Caco-2 (cell line): ENCODE results near the gene DDI2. TPM values are rescaled to one million over a fixed set of nuclear protein-coding genes. Genes with fewer than 3 reads are reported as not detected.

ENCODE experiments used
- BruUV-seq: library from RNA; stranded (reverse); fragments of 400-500 nt; replicated peaks from 2 replicates; lab custom pipeline; 2021; lab: Mats Ljungman, UMichigan
- CTCF ChIA-PET: fragments of 300-600 bp; sonication (Branson Sonifier 250); formaldehyde crosslinking; loops from one replicate; lab custom pipeline; 2022; ENCODE audit warnings: antibody characterized with exemption; lab: Charles Lee
- POLR2A ChIA-PET: fragments of 300-600 bp; sonication (Branson Sonifier 250); formaldehyde crosslinking; loops from one replicate; lab custom pipeline; 2022; ENCODE audit warnings: antibody characterized with exemption; lab: Charles Lee
- DNase-seq, 2 experiments: peaks; one replicate each; pipeline versions ENCODE4 v3.0.0 to v3.0.0-alpha.2; 2020 to 2022
- H3K27me3 ChIP-seq: replicated peaks from 2 replicates; pipeline ENCODE4 v1.6.0; 2011; ENCODE audit warnings: low read length; ENCODE audit not compliant: control insufficient read depth, insufficient read depth
- H3K36me3 ChIP-seq: 2 replicates; pipeline ENCODE4 v1.5.1; 2011; ENCODE audit warnings: low read length; ENCODE audit not compliant: control insufficient read depth, insufficient read depth
- H3K4me1 ChIP-seq: fragments of 250-450 bp; sonication (Bioruptor Pico); 2 replicates; pipeline ENCODE4 v1.5.1; 2020; ENCODE audit warnings: mild to moderate bottlenecking
- H3K4me3 ChIP-seq: 2 replicates; pipeline ENCODE4 v1.5.1; 2011; ENCODE audit warnings: low read depth, mild to moderate bottlenecking, control low read depth, low read length
- H3K9me3 ChIP-seq: fragments of 250-450 bp; sonication (Bioruptor Pico); 2 replicates; pipeline ENCODE4 v1.5.1; 2020; ENCODE audit warnings: mild to moderate bottlenecking, moderate library complexity
- H3K27ac Mint-ChIP-seq: one replicate; pipeline ENCODE4 v1.8.0; 2022; ENCODE audit warnings: mixed read lengths; ENCODE audit not compliant: unreplicated experiment
- H3K27me3 Mint-ChIP-seq: one replicate; pipeline ENCODE4 v1.8.0; 2022; ENCODE audit warnings: mixed read lengths; ENCODE audit not compliant: insufficient read depth, unreplicated experiment
- H3K36me3 Mint-ChIP-seq: one replicate; pipeline ENCODE4 v1.8.0; 2022; ENCODE audit warnings: mild to moderate bottlenecking, mixed read lengths; ENCODE audit not compliant: insufficient read depth, unreplicated experiment
- H3K4me1 Mint-ChIP-seq: one replicate; pipeline ENCODE4 v1.8.0; 2022; ENCODE audit warnings: low read depth, mixed read lengths; ENCODE audit not compliant: unreplicated experiment
- H3K4me3 Mint-ChIP-seq: one replicate; pipeline ENCODE4 v1.8.0; 2022; ENCODE audit warnings: mild to moderate bottlenecking, moderate library complexity, mixed read lengths; ENCODE audit not compliant: unreplicated experiment
- H3K9me3 Mint-ChIP-seq: one replicate; pipeline ENCODE4 v1.8.0; 2022; ENCODE audit warnings: mixed read lengths; ENCODE audit not compliant: unreplicated experiment
- CTCF ChIP-seq, 2 experiments: fragments of 200-600 bp in 1 of 2; IDR thresholded peaks; 1 replicate in 1 of 2; 2 replicates in 1 of 2; pipeline versions ENCODE4 v1.5.1 to v1.8.0; 2011 to 2022; ENCODE audit warnings: antibody characterized with exemption in 1 of 2, control low read depth in 1 of 2, inconsistent platforms in 1 of 2, low read depth in 1 of 2, low read length in 1 of 2, mild to moderate bottlenecking in 1 of 2, moderate library complexity in 1 of 2; ENCODE audit not compliant: insufficient read depth in 1 of 2, severe bottlenecking in 1 of 2, unreplicated experiment in 1 of 2
- intact Hi-C: fragments of 100-400 bp; cut with micrococcal nuclease; formaldehyde crosslinking; loops from one replicate; pipeline ENCODE4 v1.10.0; 2022; ENCODE audit not compliant: unreplicated experiment
- total RNA-seq: library from RNA; stranded (reverse); gene quantifications from 2 replicates; pipeline ENCODE4 v1.2.3, GENCODE V29; 2022

Gene DDI2
- total RNA-seq, 1 experiment from 2014 or later: 53.4 TPM

- no peak for DNase-seq
- no peaks in the 10 kb centered on the region for H3K27me3 ChIP-seq
- no peaks in the 10 kb centered on the region for H3K36me3 ChIP-seq
- no peaks in the 10 kb centered on the region for H3K4me1 ChIP-seq
- no peak overlapping the region for H3K4me3 ChIP-seq
- BruUV-seq: no TSS peak
- H3K9me3 ChIP-seq: no peaks in the 10 kb centered on the region
- Mint-ChIP-seq H3K9me3 (no peaks in the 10 kb centered on the region), H3K4me1 (no peaks in the 10 kb centered on the region), H3K36me3 (peaks cover 14% of the 10 kb centered on the region), H3K4me3 (no peak overlapping the region), H3K27ac (no peak overlapping the region), H3K27me3 (no peaks in the 10 kb centered on the region)
- intact Hi-C loops: no loop called here
- ChIA-PET CTCF (no interaction called here), POLR2A (interaction anchor here (0.6 kb wide), 1 partner anchor 129 kb away, joined by 8 read pairs; no protein-coding TSS in a partner anchor)
- no peak for TF ChIP-seq CTCF (IDR thresholded peaks at IDR 0.05; ENCODE audit: insufficient read depth in 1 of 2, low read depth in 1 of 2, low read length in 1 of 2, severe bottlenecking in 1 of 2, unreplicated experiment in 1 of 2)
Measured at GRCh38 chr1:15706751-15707150, 89.5 kb downstream of the DDI2 start.

GRCh38 chr1:15707239-15707925 is 90.1 kb downstream of the DDI2 start:
- POLR2A ChIA-PET: interaction anchor here (0.6 kb wide), 1 partner anchor 129 kb away, joined by 8 read pairs; no protein-coding TSS in a partner anchor
- intact Hi-C loops: no loop called here
- no peaks in the 10 kb centered on the region for H3K4me1 Mint-ChIP-seq
- H3K36me3 Mint-ChIP-seq: peaks cover 14% of the 10 kb centered on the region
- H3K4me1 ChIP-seq: no peaks in the 10 kb centered on the region
- H3K27me3 ChIP-seq: no peaks in the 10 kb centered on the region
- no peak for TF ChIP-seq CTCF (IDR thresholded peaks at IDR 0.05; ENCODE audit: insufficient read depth in 1 of 2, low read depth in 1 of 2, low read length in 1 of 2, severe bottlenecking in 1 of 2, unreplicated experiment in 1 of 2)
- no peak overlapping the region for H3K4me3 Mint-ChIP-seq
- CTCF ChIA-PET: no interaction called here
- DNase-seq: no peak
- no peaks in the 10 kb centered on the region for H3K36me3 ChIP-seq
- BruUV-seq: no TSS peak
- no peak overlapping the region for H3K4me3 ChIP-seq
- H3K9me3 ChIP-seq: no peaks in the 10 kb centered on the region
- no peak overlapping the region for H3K27ac Mint-ChIP-seq
- no peaks in the 10 kb centered on the region for H3K27me3 Mint-ChIP-seq
- no peaks in the 10 kb centered on the region for H3K9me3 Mint-ChIP-seq

DNA sequence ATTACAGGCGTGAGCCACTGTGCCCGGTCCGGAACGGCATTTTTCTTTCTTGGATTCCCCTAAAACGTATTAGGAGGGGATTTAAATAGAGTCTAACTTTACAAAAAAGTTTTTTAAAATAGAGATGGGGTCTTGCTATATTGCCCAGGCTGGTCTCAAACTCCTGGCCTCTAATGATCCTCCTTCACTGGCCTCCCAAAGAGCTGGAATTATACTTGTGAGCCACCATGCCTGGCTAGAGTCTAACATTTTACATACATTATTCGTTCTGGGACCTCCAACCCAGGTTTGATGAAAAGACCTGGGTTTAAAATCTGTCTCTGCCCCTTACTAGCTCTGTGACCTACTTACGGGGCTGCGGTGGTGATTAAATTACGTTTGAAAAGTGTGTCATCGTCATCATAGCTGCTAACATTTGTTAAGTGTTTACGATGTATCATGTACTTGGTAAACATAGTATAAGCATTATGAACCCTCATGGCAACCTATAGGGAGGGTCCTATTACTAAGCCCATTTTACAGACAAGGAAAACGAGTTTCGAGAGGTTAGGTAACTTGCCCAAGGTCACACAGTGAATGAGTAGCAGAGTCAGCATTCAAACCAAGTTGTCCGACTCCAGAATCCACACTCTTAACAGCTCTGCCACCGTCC is 91.4 kb downstream of the DDI2 start:
- H3K4me3 ChIP-seq: no peak overlapping the region
- H3K36me3 ChIP-seq: no peaks in the 10 kb centered on the region
- H3K4me1 ChIP-seq: no peaks in the 10 kb centered on the region
- H3K9me3 ChIP-seq: no peaks in the 10 kb centered on the region
- DNase-seq: no peak
- intact Hi-C loops: no loop called here
- no peaks in the 10 kb centered on the region for H3K27me3 ChIP-seq
- BruUV-seq: no TSS peak
- no peaks in the 10 kb centered on the region for H3K4me1 Mint-ChIP-seq
- H3K4me3 Mint-ChIP-seq: no peak overlapping the region
- no peaks in the 10 kb centered on the region for H3K9me3 Mint-ChIP-seq
- peaks cover 14% of the 10 kb centered on the region for H3K36me3 Mint-ChIP-seq
- ChIA-PET CTCF (no interaction called here), POLR2A (no interaction called here)
- H3K27ac Mint-ChIP-seq: no peak overlapping the region
- no peak for TF ChIP-seq CTCF (IDR thresholded peaks at IDR 0.05; ENCODE audit: insufficient read depth in 1 of 2, low read depth in 1 of 2, low read length in 1 of 2, severe bottlenecking in 1 of 2, unreplicated experiment in 1 of 2)
- no peaks in the 10 kb centered on the region for H3K27me3 Mint-ChIP-seq
